ENCODE results near the gene LINC01488.

Gene LINC01488

DNA sequence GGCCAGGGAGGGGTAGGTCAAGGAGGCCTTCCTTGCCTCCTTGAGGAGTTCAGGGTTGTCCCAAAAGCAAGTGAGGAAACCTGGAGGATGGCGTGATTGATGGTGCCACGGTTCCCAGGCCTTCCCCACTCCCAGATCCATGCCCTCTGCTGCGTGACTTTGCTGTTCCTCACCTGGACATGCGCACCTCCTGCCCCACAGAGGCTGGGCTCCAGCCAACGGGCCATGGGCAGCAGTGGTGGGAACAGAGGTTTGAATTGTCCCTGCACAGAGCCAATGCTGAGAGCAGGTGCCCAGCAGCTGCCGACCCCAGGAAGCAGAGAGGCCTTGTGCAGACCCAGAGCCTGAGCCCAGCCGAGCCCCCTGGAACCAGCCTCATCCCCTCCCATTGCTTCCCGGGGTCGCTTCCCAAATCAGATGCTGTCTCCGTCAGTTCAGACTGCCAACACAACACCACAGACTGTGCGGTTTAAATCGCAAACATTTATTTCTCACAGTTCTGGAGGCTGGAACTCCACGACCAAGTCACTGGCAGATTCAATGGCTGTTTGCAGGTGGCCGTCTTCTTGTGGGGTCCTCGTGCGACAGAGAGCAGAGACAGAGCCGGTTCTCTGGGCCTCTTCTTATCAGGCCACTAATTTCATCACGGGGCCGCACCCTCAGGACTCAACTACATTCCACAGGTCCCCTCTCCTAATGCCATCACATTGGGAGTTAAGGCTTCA is 6.2 kb upstream of the LINC01488 start:
- Histone ChIP-seq H3K23ac (ENCODE audit: low read length in 2 of 2) (no peak overlapping the region), H3K36me3 (ENCODE audit: control insufficient read depth in 1 of 2, insufficient read depth in 2 of 2, low read depth in 1 of 2, low read length in 2 of 2) (no peaks in the 10 kb centered on the region), H3K18ac (ENCODE audit: low read depth in 1 of 2, low read length in 2 of 2) (no peak overlapping the region), H3K4ac (ENCODE audit: low read depth in 1 of 2, low read length in 2 of 2) (no peak overlapping the region), H2AFZ (ENCODE audit: low read depth, low read length) (no peak overlapping the region), H3K4me3 (ENCODE audit: insufficient read depth in 1 of 2, low read depth in 1 of 2, low read length in 2 of 2) (no peak overlapping the region), H3K14ac (ENCODE audit: low read length in 2 of 2) (no peak overlapping the region), H4K91ac (ENCODE audit: low read length) (no peak overlapping the region), H3K4me2 (ENCODE audit: low read length, poor library complexity, severe bottlenecking) (no peak overlapping the region), H3K27ac (ENCODE audit: low read length, poor library complexity, severe bottlenecking) (no peak overlapping the region), H2BK15ac (ENCODE audit: low read depth, poor library complexity, severe bottlenecking) (no peak overlapping the region), H3K9me3 (ENCODE audit: control insufficient read depth, low read length) (peaks cover 13% of the 10 kb centered on the region), H2BK12ac (ENCODE audit: low read length in 2 of 2) (no peak overlapping the region), H2BK5ac (ENCODE audit: low read depth, low read length, poor library complexity, severe bottlenecking) (no peak overlapping the region), H3K9ac (ENCODE audit: low read length) (no peak overlapping the region), H2AK5ac (ENCODE audit: low read length, severe bottlenecking) (no peak overlapping the region), H4K8ac (ENCODE audit: low read length) (no peak overlapping the region), H3K4me1 (ENCODE audit: control insufficient read depth, insufficient read depth, low read depth, low read length) (peaks cover 2% of the 10 kb centered on the region), H3K79me1 (replicated peaks; ENCODE audit: low read length, poor library complexity, severe bottlenecking) (no peaks in the 10 kb centered on the region), H3K27me3 (ENCODE audit: control insufficient read depth in 1 of 2, insufficient read depth in 1 of 2, low read length in 2 of 2) (peaks cover 18 to 24% of the 10 kb centered on the region in 2 experiments), H2BK120ac (ENCODE audit: low read depth, low read length) (no peak overlapping the region)
- DNase-seq: no peak
- WGBS: 94% methylated on average over 17 of the region's 19 CpGs

DNA sequence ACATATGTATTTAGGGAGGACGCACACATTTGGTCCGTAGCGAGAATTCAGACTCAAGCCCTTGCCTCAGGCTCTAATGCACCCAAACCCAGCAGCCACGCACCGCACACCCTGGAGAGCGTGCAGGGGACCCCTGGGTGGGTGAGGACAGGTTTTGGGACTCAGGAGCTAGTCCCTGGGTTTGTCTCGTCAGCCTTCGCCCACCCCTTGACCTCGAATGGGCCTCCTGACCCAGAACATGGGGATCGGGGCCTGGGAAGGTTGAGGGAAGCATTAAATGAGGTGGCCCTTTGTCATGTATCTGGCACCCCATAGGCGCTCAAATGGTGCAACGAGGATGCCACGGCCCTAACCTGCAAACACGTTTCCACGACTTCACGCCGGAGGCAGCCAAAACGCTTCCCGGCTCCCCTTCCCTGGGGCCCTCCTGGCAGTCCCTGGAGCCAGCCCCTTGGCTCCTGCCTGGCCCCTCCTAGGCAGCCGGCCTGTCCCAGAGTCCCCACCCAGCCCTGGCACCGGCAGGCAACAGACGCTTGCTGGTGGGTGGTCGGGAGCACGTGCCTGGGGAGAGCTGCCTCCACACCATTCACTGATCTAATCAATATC is 5.5 kb upstream of the LINC01488 start:
- no peak overlapping the region for H3K4me2 ChIP-seq (ENCODE audit: low read length, poor library complexity, severe bottlenecking)
- no peak overlapping the region for H3K4me3 ChIP-seq (ENCODE audit: insufficient read depth in 1 of 2, low read depth in 1 of 2, low read length in 2 of 2)
- peaks cover 13% of the 10 kb centered on the region for H3K9me3 ChIP-seq (ENCODE audit: control insufficient read depth, low read length)
- no peak overlapping the region for H3K14ac ChIP-seq (ENCODE audit: low read length in 2 of 2)
- 83% methylated on average over 22 of the region's 24 CpGs for WGBS
- H3K23ac ChIP-seq (ENCODE audit: low read length in 2 of 2): no peak overlapping the region
- H2AK5ac ChIP-seq (ENCODE audit: low read length, severe bottlenecking): no peak overlapping the region
- H2BK120ac ChIP-seq (ENCODE audit: low read depth, low read length): no peak overlapping the region
- no peaks in the 10 kb centered on the region for H3K36me3 ChIP-seq (ENCODE audit: control insufficient read depth in 1 of 2, insufficient read depth in 2 of 2, low read depth in 1 of 2, low read length in 2 of 2)
- peaks cover 2% of the 10 kb centered on the region for H3K4me1 ChIP-seq (ENCODE audit: control insufficient read depth, insufficient read depth, low read depth, low read length)
- no peak for DNase-seq
- peak overlapping the region; percentile 42 for H4K8ac ChIP-seq (ENCODE audit: low read length)
- no peak overlapping the region for H3K9ac ChIP-seq (ENCODE audit: low read length)
- H2BK5ac ChIP-seq (ENCODE audit: low read depth, low read length, poor library complexity, severe bottlenecking): no peak overlapping the region
- no peak overlapping the region for H3K4ac ChIP-seq (ENCODE audit: low read depth in 1 of 2, low read length in 2 of 2)
- H3K27ac ChIP-seq (ENCODE audit: low read length, poor library complexity, severe bottlenecking): no peak overlapping the region
- no peak overlapping the region for H3K18ac ChIP-seq (ENCODE audit: low read depth in 1 of 2, low read length in 2 of 2)
- H3K79me1 ChIP-seq (replicated peaks; ENCODE audit: low read length, poor library complexity, severe bottlenecking): no peaks in the 10 kb centered on the region
- H2AFZ ChIP-seq (ENCODE audit: low read depth, low read length): no peak overlapping the region
- H2BK15ac ChIP-seq (ENCODE audit: low read depth, poor library complexity, severe bottlenecking): no peak overlapping the region
- H3K27me3 ChIP-seq (ENCODE audit: control insufficient read depth in 1 of 2, insufficient read depth in 1 of 2, low read length in 2 of 2): peaks cover 18 to 24% of the 10 kb centered on the region in 2 experiments
- no peak overlapping the region for H4K91ac ChIP-seq (ENCODE audit: low read length)
- no peak overlapping the region for H2BK12ac ChIP-seq (ENCODE audit: low read length in 2 of 2)

DNA sequence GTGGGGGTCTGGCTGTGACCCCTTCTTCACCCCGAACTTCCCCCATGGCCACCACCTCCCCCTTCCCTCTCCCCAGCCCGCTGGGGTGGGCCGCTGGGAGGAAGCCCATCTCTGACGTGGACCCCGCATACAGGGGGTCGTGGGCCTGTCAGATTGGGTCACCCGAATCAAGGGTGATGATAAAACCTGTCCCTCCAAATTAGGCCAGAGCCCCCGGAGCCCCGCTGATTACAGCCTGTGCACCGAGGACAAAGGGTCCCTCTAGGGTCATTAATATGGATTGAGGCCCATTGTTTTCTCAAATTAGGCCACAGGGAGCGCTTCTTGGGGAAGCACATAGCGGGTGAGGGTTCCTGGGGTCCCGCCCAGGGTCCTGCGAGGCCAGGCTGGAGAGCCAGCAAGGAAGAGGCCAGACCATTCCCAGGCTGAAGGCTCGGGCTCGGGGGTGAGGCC is 4.9 kb upstream of the LINC01488 start:
- Histone ChIP-seq H2AFZ (ENCODE audit: low read depth, low read length) (no peak overlapping the region), H2BK5ac (ENCODE audit: low read depth, low read length, poor library complexity, severe bottlenecking) (no peak overlapping the region), H3K4ac (ENCODE audit: low read depth in 1 of 2, low read length in 2 of 2) (no peak overlapping the region), H3K4me1 (ENCODE audit: control insufficient read depth, insufficient read depth, low read depth, low read length) (peaks cover 2% of the 10 kb centered on the region), H2AK5ac (ENCODE audit: low read length, severe bottlenecking) (no peak overlapping the region), H3K27ac (ENCODE audit: low read length, poor library complexity, severe bottlenecking) (no peak overlapping the region), H3K4me3 (ENCODE audit: insufficient read depth in 1 of 2, low read depth in 1 of 2, low read length in 2 of 2) (no peak overlapping the region), H4K8ac (ENCODE audit: low read length) (no peak overlapping the region), H2BK15ac (ENCODE audit: low read depth, poor library complexity, severe bottlenecking) (no peak overlapping the region), H3K36me3 (ENCODE audit: control insufficient read depth in 1 of 2, insufficient read depth in 2 of 2, low read depth in 1 of 2, low read length in 2 of 2) (no peaks in the 10 kb centered on the region), H4K91ac (ENCODE audit: low read length) (no peak overlapping the region), H3K79me1 (replicated peaks; ENCODE audit: low read length, poor library complexity, severe bottlenecking) (no peaks in the 10 kb centered on the region), H3K4me2 (ENCODE audit: low read length, poor library complexity, severe bottlenecking) (no peak overlapping the region), H3K9ac (ENCODE audit: low read length) (no peak overlapping the region), H3K27me3 (ENCODE audit: control insufficient read depth in 1 of 2, insufficient read depth in 1 of 2, low read length in 2 of 2) (peaks cover 18 to 25% of the 10 kb centered on the region in 2 experiments), H3K18ac (ENCODE audit: low read depth in 1 of 2, low read length in 2 of 2) (no peak overlapping the region), H2BK120ac (ENCODE audit: low read depth, low read length) (no peak overlapping the region), H3K9me3 (ENCODE audit: control insufficient read depth, low read length) (peaks cover 13% of the 10 kb centered on the region), H3K14ac (ENCODE audit: low read length in 2 of 2) (no peak overlapping the region), H3K23ac (ENCODE audit: low read length in 2 of 2) (no peak overlapping the region), H2BK12ac (ENCODE audit: low read length in 2 of 2) (no peak overlapping the region)
- DNase-seq: no peak
- 80% methylated on average over 16 of the region's 16 CpGs for WGBS

DNA sequence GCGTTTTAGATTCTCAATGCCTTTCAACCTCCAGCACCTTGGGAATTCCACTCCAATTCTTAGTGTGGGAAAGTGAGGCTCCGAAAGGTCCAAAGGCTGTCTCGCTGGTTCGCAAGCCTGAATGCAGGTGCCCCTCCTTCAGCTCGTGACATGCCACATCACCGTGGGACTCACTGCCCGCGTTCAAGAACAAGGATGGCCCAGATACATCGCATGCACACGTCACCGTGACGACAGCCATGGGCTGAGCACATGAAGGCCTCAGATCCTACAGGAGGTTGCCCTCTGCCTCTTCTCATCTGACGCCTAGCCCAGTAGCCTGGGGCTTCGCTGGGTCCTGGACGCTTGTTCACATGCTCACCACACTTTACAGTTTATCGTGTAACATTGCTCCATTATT is 4.4 kb upstream of the LINC01488 start:
- H3K14ac ChIP-seq (ENCODE audit: low read length in 2 of 2): peak overlapping the region in 1 of 2 experiments; percentile 13
- H3K4me3 ChIP-seq (ENCODE audit: insufficient read depth in 1 of 2, low read depth in 1 of 2, low read length in 2 of 2): no peak overlapping the region
- H3K4me2 ChIP-seq (ENCODE audit: low read length, poor library complexity, severe bottlenecking): no peak overlapping the region
- no peak overlapping the region for H2AK5ac ChIP-seq (ENCODE audit: low read length, severe bottlenecking)
- H3K9me3 ChIP-seq (ENCODE audit: control insufficient read depth, low read length): peaks cover 13% of the 10 kb centered on the region
- no peak overlapping the region for H2BK5ac ChIP-seq (ENCODE audit: low read depth, low read length, poor library complexity, severe bottlenecking)
- no peaks in the 10 kb centered on the region for H3K79me1 ChIP-seq (replicated peaks; ENCODE audit: low read length, poor library complexity, severe bottlenecking)
- H3K27ac ChIP-seq (ENCODE audit: low read length, poor library complexity, severe bottlenecking): no peak overlapping the region
- peak overlapping the region; percentile 64 for H4K91ac ChIP-seq (ENCODE audit: low read length)
- H4K8ac ChIP-seq (ENCODE audit: low read length): no peak overlapping the region
- no peak overlapping the region for H3K18ac ChIP-seq (ENCODE audit: low read depth in 1 of 2, low read length in 2 of 2)
- no peaks in the 10 kb centered on the region for H3K36me3 ChIP-seq (ENCODE audit: control insufficient read depth in 1 of 2, insufficient read depth in 2 of 2, low read depth in 1 of 2, low read length in 2 of 2)
- no peak for DNase-seq
- H3K23ac ChIP-seq (ENCODE audit: low read length in 2 of 2): no peak overlapping the region
- peaks cover 2% of the 10 kb centered on the region for H3K4me1 ChIP-seq (ENCODE audit: control insufficient read depth, insufficient read depth, low read depth, low read length)
- H2BK15ac ChIP-seq (ENCODE audit: low read depth, poor library complexity, severe bottlenecking): no peak overlapping the region
- H3K27me3 ChIP-seq (ENCODE audit: control insufficient read depth in 1 of 2, insufficient read depth in 1 of 2, low read length in 2 of 2): peaks cover 18 to 27% of the 10 kb centered on the region in 2 experiments
- H3K9ac ChIP-seq (ENCODE audit: low read length): no peak overlapping the region
- 95% methylated on average over 16 of the region's 16 CpGs for WGBS
- no peak overlapping the region for H2BK120ac ChIP-seq (ENCODE audit: low read depth, low read length)
- H3K4ac ChIP-seq (ENCODE audit: low read depth in 1 of 2, low read length in 2 of 2): no peak overlapping the region
- no peak overlapping the region for H2AFZ ChIP-seq (ENCODE audit: low read depth, low read length)
- no peak overlapping the region for H2BK12ac ChIP-seq (ENCODE audit: low read length in 2 of 2)
